H1 (cell line): Measurements from ENCODE around the gene KIF4A. TPM values are rescaled to one million over a fixed set of nuclear protein-coding genes. Genes with fewer than 3 reads are reported as not detected.

Experiments
- CTCF ChIA-PET: fragments of 300-600 bp; sonication (Branson Sonifier 250); formaldehyde crosslinking; loops from one replicate; lab custom pipeline; 2021; ENCODE audit not compliant: partially characterized antibody; lab: Charles Lee
- POLR2A ChIA-PET: fragments of 300-600 bp; sonication (Branson Sonifier 250); formaldehyde crosslinking; loops from one replicate; lab custom pipeline; 2021; ENCODE audit warnings: inconsistent platforms; ENCODE audit not compliant: partially characterized antibody; lab: Charles Lee
- DNase-seq, 2 experiments: peaks; one replicate each; pipeline versions ENCODE4 v3.0.0 to v3.0.0-alpha.2; 2010 to 2022; ENCODE audit warnings: low spot score in 2 of 2, low read depth in 1 of 2, mixed read lengths in 1 of 2
- FAIRE-seq: peaks from 2 replicates; lab custom pipeline; 2011; peaks lifted over from hg19 to GRCh38; lab: Jason Lieb, UNC
- H2AFZ ChIP-seq: 2 replicates; pipeline ENCODE4 v1.8.1; 2012; ENCODE audit warnings: low read length, inconsistent platforms
- H2AK5ac ChIP-seq: 2 replicates; pipeline ENCODE4 v1.6.1; 2013; ENCODE audit warnings: low read depth, low read length
- H2BK120ac ChIP-seq: replicated peaks from 2 replicates; pipeline ENCODE3; 2013; ENCODE audit warnings: low read depth, low read length, inconsistent platforms
- H2BK12ac ChIP-seq: 2 replicates; pipeline ENCODE4 v1.6.1; 2013; ENCODE audit warnings: low read depth, low read length
- H2BK15ac ChIP-seq: 2 replicates; pipeline ENCODE4 v1.6.1; 2013; ENCODE audit warnings: low read length
- H2BK20ac ChIP-seq: 2 replicates; pipeline ENCODE4 v1.6.1; 2013; ENCODE audit warnings: low read length
- H2BK5ac ChIP-seq: 2 replicates; pipeline ENCODE4 v1.6.1; 2013; ENCODE audit warnings: low read depth, low read length
- H3K14ac ChIP-seq: 2 replicates; pipeline ENCODE4 v1.6.1; 2013; ENCODE audit warnings: inconsistent platforms; ENCODE audit not compliant: insufficient read length
- H3K18ac ChIP-seq: 2 replicates; pipeline ENCODE4 v1.6.1; 2013; ENCODE audit warnings: low read length; ENCODE audit errors: extremely low read depth
- H3K23ac ChIP-seq: 2 replicates; pipeline ENCODE4 v1.6.1; 2013; ENCODE audit warnings: inconsistent platforms; ENCODE audit not compliant: insufficient read length
- H3K23me2 ChIP-seq: 2 replicates; pipeline ENCODE4 v1.6.1; 2013; ENCODE audit warnings: low read depth, low read length
- H3K27ac ChIP-seq: 2 replicates; pipeline ENCODE4 v1.6.1; 2011; ENCODE audit warnings: low read depth, low read length, inconsistent platforms
- H3K27me3 ChIP-seq, 4 experiments: replicated peaks in 1 of 4; 1 replicate in 1 of 4; 2 replicates in 3 of 4; pipeline versions ENCODE4 v1.6.1 to v1.8.1; 2011 to 2013; ENCODE audit warnings: low read length in 3 of 4, mild to moderate bottlenecking in 3 of 4, inconsistent platforms in 2 of 4, mixed read lengths in 2 of 4, moderate library complexity in 1 of 4; ENCODE audit not compliant: control insufficient read depth in 3 of 4, insufficient read depth in 3 of 4; ENCODE audit errors: extremely low read depth in 1 of 4
- H3K36me3 ChIP-seq, 4 experiments: 2 replicates each; pipeline versions ENCODE4 v1.6.1 to v1.8.1; 2011 to 2013; ENCODE audit warnings: mild to moderate bottlenecking in 4 of 4, low read length in 3 of 4, moderate library complexity in 2 of 4, control low read depth in 1 of 4, inconsistent platforms in 1 of 4; ENCODE audit not compliant: insufficient read depth in 4 of 4, control insufficient read depth in 2 of 4
- H3K4ac ChIP-seq: replicated peaks from 2 replicates; pipeline ENCODE3; 2013; ENCODE audit warnings: low read length, low read depth, mixed read lengths, inconsistent platforms; ENCODE audit not compliant: insufficient read length
- H3K4me1 ChIP-seq, 4 experiments: replicated peaks in 1 of 4; 1 replicate in 1 of 4; 2 replicates in 3 of 4; pipeline versions ENCODE4 v1.6.1 to v1.8.1; 2011 to 2013; ENCODE audit warnings: low read length in 3 of 4, inconsistent platforms in 2 of 4, mixed read lengths in 1 of 4; ENCODE audit not compliant: insufficient read depth in 4 of 4, control insufficient read depth in 3 of 4
- H3K4me2 ChIP-seq, 2 experiments: 2 replicates each; pipeline versions ENCODE4 v1.6.1 to v1.8.1; 2011 to 2013; ENCODE audit warnings: low read depth in 2 of 2, low read length in 2 of 2, control low read depth in 1 of 2, inconsistent platforms in 1 of 2, mild to moderate bottlenecking in 1 of 2; ENCODE audit not compliant: insufficient read depth in 1 of 2
- H3K4me3 ChIP-seq, 4 experiments: fragments of 200-600, 300-600 bp in 1 of 4; sonication (generic), shearing (Covaris generic), sonication (Bioruptor Twin) in 1 of 4; 2 replicates each; pipeline versions ENCODE4 v1.5.1 to v1.8.1; 2011 to 2016; ENCODE audit warnings: low read length in 4 of 4, low read depth in 3 of 4, control low read depth in 2 of 4, inconsistent platforms in 2 of 4, mild to moderate bottlenecking in 2 of 4, mixed read lengths in 1 of 4, moderate library complexity in 1 of 4; ENCODE audit not compliant: insufficient read depth in 2 of 4; ENCODE audit errors: extremely low read depth in 1 of 4
- H3K56ac ChIP-seq: replicated peaks from 2 replicates; pipeline ENCODE3; 2013; ENCODE audit warnings: low read depth, mild to moderate bottlenecking, mixed read lengths, low read length, inconsistent platforms; ENCODE audit not compliant: insufficient read length
- H3K79me1 ChIP-seq: 2 replicates; pipeline ENCODE4 v1.6.1; 2013; ENCODE audit warnings: low read depth, low read length, control low read depth
- H3K79me2 ChIP-seq, 2 experiments: 2 replicates each; pipeline versions ENCODE4 v1.6.1 to v1.8.1; 2012 to 2013; ENCODE audit warnings: low read length in 2 of 2, mild to moderate bottlenecking in 2 of 2, inconsistent platforms in 1 of 2; ENCODE audit not compliant: insufficient read depth in 2 of 2, control insufficient read depth in 1 of 2
- H3K9ac ChIP-seq, 4 experiments: replicated peaks in 1 of 4; 1 replicate in 1 of 4; 2 replicates in 3 of 4; pipeline versions ENCODE4 v1.6.1 to v1.8.1; 2011 to 2013; ENCODE audit warnings: low read depth in 3 of 4, low read length in 3 of 4, control low read depth in 2 of 4, mild to moderate bottlenecking in 2 of 4, moderate library complexity in 2 of 4, inconsistent platforms in 1 of 4; ENCODE audit errors: extremely low read depth in 1 of 4
- H3K9me3 ChIP-seq, 2 experiments: 2 replicates each; pipeline versions ENCODE4 v1.6.1 to v1.8.1; 2012 to 2013; ENCODE audit warnings: mild to moderate bottlenecking in 2 of 2, moderate library complexity in 2 of 2, control low read depth in 1 of 2, inconsistent platforms in 1 of 2, low read depth in 1 of 2, low read length in 1 of 2, mixed read lengths in 1 of 2; ENCODE audit not compliant: insufficient read depth in 2 of 2
- H4K20me1 ChIP-seq, 2 experiments: replicated peaks in 1 of 2; 2 replicates each; pipeline versions ENCODE3 to v1.8.1; 2011 to 2013; ENCODE audit warnings: inconsistent platforms in 2 of 2, low read length in 2 of 2, mild to moderate bottlenecking in 1 of 2; ENCODE audit not compliant: insufficient read depth in 2 of 2, control insufficient read depth in 1 of 2
- H4K5ac ChIP-seq: 2 replicates; pipeline ENCODE4 v1.6.1; 2013; ENCODE audit warnings: low read length, low read depth, mixed read lengths, inconsistent platforms; ENCODE audit not compliant: insufficient read length
- H4K8ac ChIP-seq: 2 replicates; pipeline ENCODE4 v1.8.0; 2013; ENCODE audit warnings: mild to moderate bottlenecking, moderate library complexity, low read length, inconsistent platforms; ENCODE audit not compliant: insufficient read depth; ENCODE audit errors: extremely low read depth
- H4K91ac ChIP-seq: replicated peaks from 2 replicates; pipeline ENCODE3; 2013; ENCODE audit warnings: low read length, mixed read lengths, inconsistent platforms; ENCODE audit not compliant: insufficient read length
- EGR1 ChIP-seq: IDR thresholded peaks from 2 replicates; pipeline ENCODE4 v1.6.1; 2011; ENCODE audit warnings: low read depth, low read length, borderline replicate concordance
- KDM4A ChIP-seq: IDR thresholded peaks from one replicate; pipeline ENCODE4 v1.7.1; 2012; ENCODE audit warnings: low read depth, mild to moderate bottlenecking, moderate library complexity, low read length, inconsistent platforms; ENCODE audit not compliant: severe bottlenecking
- SAP30 ChIP-seq: fragments of 300-600 bp; sonication (generic); IDR thresholded peaks from 2 replicates; pipeline ENCODE4 v1.7.1; 2012; ENCODE audit warnings: low read length, moderate library complexity, mild to moderate bottlenecking, inconsistent platforms; ENCODE audit not compliant: insufficient read depth, insufficient replicate concordance
- SIN3A ChIP-seq, 2 experiments: IDR thresholded peaks in 1 of 2; conservative IDR thresholded peaks in 1 of 2; 2 replicates each; pipeline ENCODE4 v1.6.1; 2011 to 2012; ENCODE audit warnings: low read length in 2 of 2, improper control_type of control experiment in 1 of 2, low read depth in 1 of 2, mild to moderate bottlenecking in 1 of 2
- TAF7 ChIP-seq: optimal IDR thresholded peaks from 2 replicates; pipeline ENCODE3; 2011; ENCODE audit warnings: low read depth, mild to moderate bottlenecking, inconsistent platforms, low read length, moderate library complexity, borderline replicate concordance
- WGBS, 2 experiments: shearing (Covaris generic) in 1 of 2; methylation state at CpG; one replicate each; pipeline versions ENCODE4 v1.1.6 to v1.1.7; 2013 to 2015; ENCODE audit warnings: low lambda C conversion rate in 2 of 2, mixed read lengths in 2 of 2, inconsistent platforms in 1 of 2, low coverage in 1 of 2, missing lambda C conversion rate in 1 of 2; ENCODE audit not compliant: insufficient replicate concordance in 2 of 2, insufficient coverage in 1 of 2, insufficient read length in 1 of 2; ENCODE audit errors: extremely low coverage in 1 of 2, missing lambda C conversion rate in 1 of 2; 5-methylcytosine and 5-hydroxymethylcytosine counted together
- polyA plus RNA-seq, 7 experiments: library from polyadenylated mRNA; depleted of rRNA in 3 of 7; stranded (reverse) in 5 of 7; unstranded in 2 of 7; fragments of >200 nt in 5 of 7; fragments of 200-250 nt in 2 of 7; gene quantifications; 1 replicate in 5 of 7; 2 replicates in 1 of 7; 4 replicates in 1 of 7; pipeline versions ENCODE4 v1.2.1 to v1.2.3, GENCODE V29; 2011 to 2013; ENCODE audit warnings: missing spikeins in 2 of 7, mixed read lengths in 2 of 7
- total RNA-seq: library from RNA; stranded (reverse); fragmentation: NEBNext Ultra II Directional; extraction: Animal tissue kit (Norgen Biotek cat#: 25700); gene quantifications from 2 replicates; pipeline ENCODE4 v1.2.1, GENCODE V29; 2021

KIF4A gene
- total and polyA plus RNA-seq, 2 of the 8 experiments (the other 6 are each of a cell fraction or from before 2014, with no cell fraction given): 10.9 to 35.7 TPM

DNA sequence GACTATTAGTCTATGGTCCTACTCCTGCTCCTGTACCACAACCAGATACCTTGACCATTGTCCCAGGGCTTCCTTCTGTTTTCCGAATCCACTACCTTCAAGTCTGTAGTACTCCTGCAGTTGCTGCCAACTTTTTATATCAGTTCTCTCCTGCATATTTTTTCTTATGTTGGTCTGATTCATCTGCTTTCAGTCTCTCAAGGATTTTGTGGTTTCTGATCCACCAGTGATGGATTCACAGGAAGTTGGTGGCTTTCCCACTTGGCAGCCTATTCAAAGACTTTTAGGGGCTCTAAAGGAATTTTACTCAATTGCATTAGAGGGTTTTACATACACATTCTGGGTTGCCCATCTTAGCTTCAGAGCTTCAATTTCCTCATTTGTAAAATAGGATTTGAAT, 23.6 kb downstream of the KIF4A start:
- 90% methylated on average over 1 of the region's 1 CpG; no CpG with 5 or more reads in 1 of the 2 experiments for WGBS, 2 experiments
- no peak overlapping the region for H2BK5ac ChIP-seq
- POLR2A ChIA-PET: no interaction called here
- no peaks in the 10 kb centered on the region; the same call in 1 of the 2 replicates for H3K23me2 ChIP-seq
- no peak overlapping the region for H4K91ac ChIP-seq
- no peak overlapping the region for H3K4me3 ChIP-seq
- no peak for DNase-seq
- no peak overlapping the region for H2BK15ac ChIP-seq
- H3K36me3 ChIP-seq: peaks cover 0 to 3% (median 0%) of the 10 kb centered on the region in 4 experiments; a peak in 1 of 8 replicates
- H3K79me2 ChIP-seq: no peaks in the 10 kb centered on the region
- H3K23ac ChIP-seq: no peak overlapping the region
- H3K9ac ChIP-seq: no peak overlapping the region
- no peak overlapping the region for H3K4ac ChIP-seq
- H4K5ac ChIP-seq: no peak overlapping the region
- H3K4me2 ChIP-seq: no peak overlapping the region
- H3K14ac ChIP-seq: no peak overlapping the region
- no peak overlapping the region for H2AFZ ChIP-seq
- CTCF ChIA-PET: interaction anchor here (0.9 kb wide), 1 partner anchor 16 kb away, joined by 3 read pairs; no protein-coding TSS in a partner anchor
- H3K9me3 ChIP-seq: no peaks in the 10 kb centered on the region
- no peak for TF ChIP-seq KDM4A
- TF ChIP-seq EGR1: no peak
- TF ChIP-seq TAF7: no peak
- TF ChIP-seq SIN3A (conservative IDR thresholded peaks at IDR 0.05 in 1 of 2, IDR thresholded peaks at IDR 0.05 in 1 of 2; ENCODE audit: low read depth in 1 of 2, low read length in 2 of 2): no peak
- TF ChIP-seq SAP30: no peak
- no peaks in the 10 kb centered on the region for H3K27me3 ChIP-seq
- FAIRE-seq: no peak
- no peaks in the 10 kb centered on the region for H3K79me1 ChIP-seq
- no peaks in the 10 kb centered on the region for H4K20me1 ChIP-seq
- H2BK12ac ChIP-seq: no peak overlapping the region
- no peak overlapping the region for H3K27ac ChIP-seq
- no peak overlapping the region for H2AK5ac ChIP-seq
- H3K56ac ChIP-seq: no peak overlapping the region
- H4K8ac ChIP-seq: no peak overlapping the region
- no peak overlapping the region for H2BK120ac ChIP-seq
- no peak overlapping the region for H2BK20ac ChIP-seq
- H3K18ac ChIP-seq: no peak overlapping the region
- H3K4me1 ChIP-seq: no peaks in the 10 kb centered on the region
